T-helper 2 cell treated with Interferon-gamma antibody and Interleukin-4, amounts not matched to agents 100 ng/mL and 5 ng/mL, for 36 hours (primary cell): ENCODE measurements around the gene ITPRIPL2. TPM values are rescaled to one million over a fixed set of nuclear protein-coding genes. Genes with fewer than 3 reads are reported as not detected.

Experiments used
- intact Hi-C: fragments of 100-400 bp; cut with micrococcal nuclease; formaldehyde crosslinking; loops from one replicate; pipeline ENCODE4 v1.15.1; 2023
- total RNA-seq: library from RNA; stranded (reverse); gene quantifications from 2 replicates; pipeline ENCODE4 v1.2.3, GENCODE V29; 2022

ITPRIPL2 gene
- total RNA-seq, 1 donor from 2014 or later = 14.0 TPM

DNA sequence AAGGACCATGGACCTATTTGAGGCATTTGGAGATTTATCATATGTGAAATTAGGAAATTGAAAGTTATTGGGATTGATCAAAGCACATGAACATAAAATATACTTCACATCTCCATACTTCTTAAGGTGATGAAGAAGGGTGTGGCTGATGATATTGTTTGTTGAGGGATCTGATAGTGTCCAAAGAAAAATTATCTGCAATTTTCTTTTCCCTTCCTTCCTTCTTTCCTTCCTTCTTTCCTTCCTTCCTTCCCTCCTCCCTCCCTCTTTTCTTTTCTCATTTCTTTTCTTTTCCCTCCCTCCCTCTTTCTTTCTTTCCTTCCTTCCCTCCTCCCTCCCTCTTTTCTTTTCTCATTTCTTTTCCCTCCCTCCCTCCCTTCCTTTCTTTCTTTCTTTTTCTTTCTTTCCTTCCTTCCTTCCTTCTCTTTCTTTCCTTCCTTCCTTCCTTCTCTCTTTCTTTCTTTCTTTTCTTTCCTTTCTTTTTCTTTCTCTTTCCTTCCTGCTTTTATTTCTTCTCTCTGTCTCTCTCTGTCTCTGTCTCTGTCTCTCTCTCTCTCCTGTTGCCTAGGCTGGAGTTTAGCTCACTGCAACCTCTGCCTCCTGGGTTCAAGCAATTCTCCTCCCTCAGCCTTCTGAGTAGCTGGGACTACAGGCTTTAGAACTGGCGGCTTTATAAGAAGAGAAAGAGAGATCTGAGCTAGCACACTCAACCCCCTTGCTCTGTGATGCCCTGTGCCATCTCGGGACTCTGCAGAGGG lies 20.9 kb upstream of the ITPRIPL2 start:
- intact Hi-C loops = loop anchor here (5.0 kb wide), 1 partner anchor 84 kb away; no protein-coding TSS in a partner anchor

GRCh38 chr16:19093631-19094541 lies 19.9 kb upstream of the ITPRIPL2 start:
- intact Hi-C loops = loop anchor here (5.0 kb wide), 1 partner anchor 83 kb away; no protein-coding TSS in a partner anchor

GRCh38 chr16:19094542-19095365 lies 19.0 kb upstream of the ITPRIPL2 start:
- intact Hi-C loops = loop anchor here (5.0 kb wide), 1 partner anchor 83 kb away; no protein-coding TSS in a partner anchor

DNA sequence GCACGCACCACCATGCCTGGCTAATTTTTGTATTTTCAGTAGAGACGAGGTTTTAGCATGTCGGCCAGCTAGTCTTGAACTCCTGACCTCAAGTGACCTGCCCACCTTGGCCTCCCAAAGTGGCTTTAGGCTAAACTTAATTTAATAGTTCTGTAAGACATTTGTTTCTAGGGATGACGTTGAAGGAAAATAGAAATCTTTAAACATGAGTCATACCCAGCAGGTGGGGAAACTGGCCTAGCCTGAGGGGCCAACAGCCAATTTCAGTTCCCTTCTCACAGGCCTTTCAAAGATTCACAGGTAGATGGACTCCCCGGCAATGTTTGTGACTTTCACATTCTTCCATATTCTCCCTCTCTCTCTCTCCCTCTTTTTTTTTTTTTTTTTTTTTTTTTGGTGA lies 18.1 kb upstream of the ITPRIPL2 start:
- intact Hi-C loops = no loop called here

GRCh38 chr16:19098173-19098572 lies 15.6 kb upstream of the ITPRIPL2 start:
- intact Hi-C loops = no loop called here

DNA sequence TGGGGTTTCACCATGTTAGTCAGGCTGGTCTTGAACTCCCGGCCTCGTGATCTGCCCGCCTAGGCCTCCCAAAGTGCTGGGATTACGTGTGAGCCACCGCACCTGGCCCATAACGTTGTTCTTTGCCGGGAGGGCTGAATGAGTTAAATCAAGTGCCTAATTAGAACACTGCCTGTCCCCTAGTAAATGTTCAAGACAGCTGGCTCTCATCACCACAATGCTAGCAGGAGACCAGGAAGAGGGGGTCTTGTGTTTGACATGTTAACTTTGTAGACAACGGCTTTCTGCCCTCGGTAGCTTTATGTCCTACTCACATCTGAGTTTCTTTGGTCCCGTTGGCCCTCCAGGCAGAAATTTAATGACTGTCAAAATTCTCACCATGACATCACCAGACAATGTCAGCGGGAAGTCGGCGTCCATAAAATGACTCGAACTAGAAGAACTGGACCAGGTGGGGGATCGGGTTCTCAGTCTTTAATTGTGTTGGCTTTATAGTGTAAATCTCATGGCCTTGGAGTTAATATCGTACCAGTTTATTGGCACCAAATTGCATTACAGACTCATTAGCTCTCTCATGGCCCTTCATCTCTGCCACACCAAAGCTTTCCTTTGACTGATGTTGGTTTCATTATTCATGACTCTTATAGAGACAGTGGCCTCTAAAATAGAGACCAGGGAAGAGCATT lies 11.4 kb upstream of the ITPRIPL2 start:
- intact Hi-C loops = no loop called here

DNA sequence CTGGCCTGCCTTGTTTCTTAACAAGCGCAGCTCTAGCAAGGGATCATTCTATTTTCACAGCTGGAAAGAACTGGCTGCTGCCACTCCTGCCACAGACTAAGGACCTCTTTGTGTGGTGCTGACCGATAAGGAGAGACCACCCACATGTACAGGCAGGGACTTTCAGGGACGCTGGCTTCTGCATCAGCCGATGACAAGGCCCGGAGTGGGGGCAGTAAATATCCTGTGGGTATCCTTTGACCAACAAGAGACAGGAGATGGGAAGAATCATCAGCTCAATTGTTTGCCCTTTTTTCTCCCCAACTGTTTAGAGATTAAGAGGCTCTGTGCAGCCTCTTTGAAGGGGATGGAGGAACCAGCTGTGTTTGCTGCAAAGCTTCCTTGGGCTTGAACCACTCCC lies 9.2 kb upstream of the ITPRIPL2 start:
- intact Hi-C loops = no loop called here

DNA sequence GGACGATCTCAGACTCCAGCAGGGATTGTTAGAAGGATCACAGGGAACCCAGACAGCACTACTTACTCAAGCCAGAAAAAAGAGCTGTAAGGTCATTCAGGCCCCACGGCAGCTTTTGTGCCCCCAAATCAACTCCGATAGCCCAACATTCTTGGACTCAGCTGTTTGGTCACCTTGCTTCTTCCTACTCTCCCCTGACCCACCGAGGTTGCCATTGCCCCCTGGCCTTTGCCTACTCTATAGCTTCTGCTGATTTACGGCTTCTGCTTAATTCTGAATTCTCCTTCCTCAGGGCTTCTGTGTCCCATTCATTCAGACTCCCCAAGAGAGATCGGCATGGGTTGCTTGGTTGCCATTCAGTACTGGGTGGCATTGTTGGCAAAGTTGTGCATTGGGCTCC lies 8.6 kb upstream of the ITPRIPL2 start:
- intact Hi-C loops = no loop called here

DNA sequence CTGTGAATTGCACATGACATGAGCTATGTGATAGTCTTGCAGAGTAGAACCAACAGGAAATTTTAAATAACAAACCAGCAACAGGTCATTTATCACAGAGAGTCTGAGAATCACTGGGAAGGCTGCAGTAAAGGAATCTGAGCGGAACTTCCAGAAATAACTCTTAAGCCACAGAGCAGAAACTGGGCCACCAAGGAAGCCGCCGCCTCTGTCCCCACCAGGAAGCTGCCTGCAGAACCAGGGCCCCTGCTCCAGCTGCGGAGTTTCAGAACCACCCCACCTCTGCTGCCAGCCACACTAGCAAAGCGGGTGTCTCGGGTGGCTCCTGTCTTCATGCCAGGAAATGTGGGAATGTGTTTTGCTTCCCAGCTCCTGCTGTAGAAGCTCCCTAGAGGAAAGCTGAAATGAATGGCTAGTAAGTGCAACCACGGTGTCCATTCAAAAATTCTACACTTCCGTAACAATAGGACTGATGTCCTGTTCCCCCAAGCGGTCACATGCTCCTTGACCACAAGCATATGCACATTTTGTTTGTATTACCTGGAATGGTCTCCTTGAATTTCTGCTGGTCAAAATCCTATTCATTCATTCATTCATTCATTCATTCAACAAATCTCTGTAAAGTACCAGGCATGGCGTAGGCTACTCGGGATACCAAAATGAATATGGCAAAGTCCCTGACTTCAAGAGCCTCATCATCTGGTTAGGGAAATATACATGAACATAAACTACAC lies 7.7 kb upstream of the ITPRIPL2 start:
- intact Hi-C loops = no loop called here

- intact Hi-C loops = no loop called here
Measured at GRCh38 chr16:19106625-19107020, 7.1 kb upstream of the ITPRIPL2 start.

- intact Hi-C loops = no loop called here
Measured at GRCh38 chr16:19108409-19109287, 5.1 kb upstream of the ITPRIPL2 start.

GRCh38 chr16:19109288-19109664 lies 4.5 kb upstream of the ITPRIPL2 start:
- intact Hi-C loops = no loop called here

DNA sequence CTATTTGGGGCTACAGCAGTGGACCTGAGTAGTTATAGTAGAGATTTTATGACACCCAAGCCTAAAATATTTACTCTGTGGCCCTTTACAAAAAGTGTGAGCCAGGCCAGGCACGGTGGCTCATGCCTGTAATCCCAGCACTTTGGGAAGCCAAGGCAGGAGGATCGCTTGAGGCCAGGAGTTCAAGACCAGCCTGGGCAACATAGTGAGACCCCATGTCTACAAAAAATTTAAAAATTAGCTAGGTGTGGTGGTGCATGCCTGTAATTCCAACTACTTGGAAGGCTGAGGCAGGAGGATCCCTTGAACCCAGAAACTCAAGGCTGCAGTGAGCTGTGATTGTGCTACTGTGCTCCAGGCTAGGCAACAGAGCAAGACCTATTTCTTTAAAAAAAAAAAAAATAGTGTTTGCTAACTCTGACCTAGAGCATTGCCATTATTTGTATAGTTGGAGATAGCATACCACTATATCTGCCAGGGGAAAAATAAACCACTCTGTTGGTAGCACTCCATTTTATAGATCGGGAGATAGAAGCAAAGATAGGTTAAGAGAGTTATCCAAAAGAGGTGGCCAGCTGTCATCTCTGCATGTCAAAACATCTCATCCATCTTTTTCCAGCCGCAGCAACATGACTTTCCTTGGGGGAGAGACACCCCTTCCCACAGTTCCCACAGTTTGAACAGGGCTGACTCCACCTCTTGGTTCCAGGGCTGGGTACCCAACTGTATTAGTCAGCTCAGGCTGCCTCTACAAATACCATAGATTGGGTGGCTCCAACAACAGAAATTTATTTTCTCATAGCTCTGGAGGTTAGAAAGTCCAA lies 3.0 kb upstream of the ITPRIPL2 start:
- intact Hi-C loops = no loop called here

DNA sequence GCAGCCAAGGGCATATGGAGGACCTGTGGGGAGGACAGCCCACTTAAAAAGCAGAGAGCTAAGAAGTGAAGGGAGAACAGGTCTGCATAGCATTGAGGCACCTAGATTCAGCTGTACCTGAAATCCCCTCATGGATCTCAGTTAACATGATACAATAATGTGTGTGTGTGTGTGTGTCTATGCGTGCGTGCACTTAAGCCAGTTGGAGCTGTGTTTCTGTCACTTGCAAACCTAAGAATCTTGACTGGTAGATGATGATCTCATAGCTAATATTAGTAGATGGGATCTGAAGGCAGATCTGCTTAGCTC lies 1.7 kb upstream of the ITPRIPL2 start:
- intact Hi-C loops = no loop called here

DNA sequence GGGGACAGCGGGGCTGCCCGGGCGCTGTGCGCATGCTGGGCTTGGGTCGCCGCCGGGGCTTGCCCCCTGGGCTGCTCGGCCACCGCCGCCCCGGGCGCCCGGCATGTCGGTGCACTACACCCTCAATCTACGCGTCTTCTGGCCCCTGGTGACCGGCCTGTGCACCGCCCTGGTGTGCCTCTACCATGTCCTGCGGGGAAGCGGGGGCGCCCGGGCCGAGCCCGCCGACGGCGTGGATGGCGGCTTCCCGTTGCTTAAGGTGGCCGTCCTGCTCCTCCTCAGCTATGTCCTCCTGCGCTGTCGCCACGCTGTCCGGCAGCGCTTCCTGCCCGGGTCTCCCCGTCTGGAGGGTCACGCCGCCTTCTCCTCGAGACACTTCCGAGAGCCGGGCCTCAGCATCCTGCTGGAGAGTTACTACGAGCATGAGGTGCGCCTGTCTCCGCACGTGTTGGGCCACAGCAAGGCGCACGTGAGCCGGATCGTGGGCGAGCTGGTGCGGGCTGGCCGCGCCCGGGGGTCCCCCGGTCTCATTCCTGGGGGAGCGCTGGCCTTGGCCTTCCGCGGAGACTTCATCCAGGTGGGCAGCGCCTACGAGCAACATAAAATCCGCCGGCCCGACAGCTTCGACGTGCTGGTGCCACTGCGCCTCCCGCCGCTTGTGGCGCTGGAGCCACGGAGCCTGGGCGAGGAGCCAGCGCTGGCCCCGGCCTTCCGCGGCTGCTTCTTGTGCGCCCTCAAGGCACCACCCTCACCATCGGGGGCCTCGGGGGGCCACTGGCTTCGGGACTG lies 789 bp downstream of the ITPRIPL2 start:
- intact Hi-C loops = loop anchor here (1.0 kb wide), 1 partner anchor 46 kb away; no protein-coding TSS in a partner anchor

GRCh38 chr16:19115148-19116021 lies 1.6 kb downstream of the ITPRIPL2 start:
- intact Hi-C loops = loop anchor here (2.0 kb wide), 1 partner anchor 409 kb away; no protein-coding TSS in a partner anchor
